GM23248 (cell line): ENCODE results near the gene CATSPERD.

Experiments
- EZH2 ChIP-seq: fragments of 200-600 bp; sonication (generic); IDR thresholded peaks from 2 replicates; pipeline ENCODE4 v1.6.1; 2018; ENCODE audit warnings: antibody characterized with exemption, mild to moderate bottlenecking; ENCODE audit not compliant: insufficient read depth, poor library complexity, severe bottlenecking
- EZH2phosphoT487 ChIP-seq: fragments of 200-600 bp; sonication (generic); IDR thresholded peaks from 2 replicates; pipeline ENCODE4 v1.6.1; 2018; ENCODE audit warnings: antibody characterized with exemption, moderate library complexity, mild to moderate bottlenecking, low read depth; ENCODE audit not compliant: insufficient read depth

DNA sequence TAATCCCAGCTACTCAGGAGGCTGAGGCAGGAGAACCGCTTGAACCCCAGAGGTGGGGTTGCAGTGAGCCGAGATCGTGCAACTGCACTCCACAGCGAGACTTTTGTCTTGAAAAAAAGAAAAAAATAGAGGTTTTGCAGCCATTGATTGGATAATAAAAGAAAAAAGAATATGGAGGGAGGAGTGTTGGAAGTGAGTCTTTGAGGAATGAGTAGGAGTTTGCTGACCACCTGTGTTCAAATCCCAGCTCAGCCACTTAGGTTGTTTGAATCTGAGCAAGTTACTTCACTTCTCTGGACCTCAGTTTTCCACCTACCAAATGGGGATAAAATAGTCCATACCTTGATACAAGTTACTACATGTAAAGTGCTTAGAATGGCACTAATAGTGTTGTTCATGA lies 90.7 kb downstream of the CATSPERD start:
- TF ChIP-seq EZH2phosphoT487 (no peak), EZH2 (no peak)
